ENCODE measurements around the gene SNX3.

Gene SNX3

GRCh38 chr6:108175592-108176279 is 85.1 kb downstream of the SNX3 start:
- DNase-seq = no peak
- Mint-ChIP-seq H3K4me3 (peak overlapping the region; percentile 18), H3K27me3 (peaks cover 79% of the 10 kb centered on the region), H3K9me3 (no peaks in the 10 kb centered on the region), H3K4me1 (peaks cover 18% of the 10 kb centered on the region), H3K27ac (no peak overlapping the region), H3K36me3 (no peaks in the 10 kb centered on the region)
- CTCF ChIA-PET = interaction anchor here (0.8 to 1.7 kb wide), 4 partner anchors 63 to 350 kb away, joined by 3 to 11 read pairs (median 4); no protein-coding TSS in a partner anchor

- Mint-ChIP-seq H3K4me3 (no peak overlapping the region), H3K36me3 (no peaks in the 10 kb centered on the region), H3K27ac (no peak overlapping the region), H3K9me3 (no peaks in the 10 kb centered on the region), H3K27me3 (peaks cover 82% of the 10 kb centered on the region), H3K4me1 (peaks cover 18% of the 10 kb centered on the region)
- DNase-seq = no peak
- CTCF ChIA-PET = interaction anchor here (0.8 to 1.7 kb wide), 4 partner anchors 62 to 350 kb away, joined by 3 to 11 read pairs (median 4); no protein-coding TSS in a partner anchor
Observed at GRCh38 chr6:108175176-108175591, 85.7 kb downstream of the SNX3 start.

- peak; percentile 67 for DNase-seq
- Mint-ChIP-seq H3K4me3 (no peak overlapping the region), H3K27ac (no peak overlapping the region), H3K4me1 (peaks cover 18% of the 10 kb centered on the region), H3K27me3 (peaks cover 83% of the 10 kb centered on the region), H3K36me3 (no peaks in the 10 kb centered on the region), H3K9me3 (no peaks in the 10 kb centered on the region)
- CTCF ChIA-PET = interaction anchor here (1.0 to 1.7 kb wide), 5 partner anchors 14 to 323 kb away, joined by 3 to 11 read pairs (median 3); no protein-coding TSS in a partner anchor
Observed at GRCh38 chr6:108174371-108175175, 86.3 kb downstream of the SNX3 start.

- Mint-ChIP-seq H3K4me1 (peaks cover 32% of the 10 kb centered on the region), H3K27me3 (peaks cover 94% of the 10 kb centered on the region), H3K27ac (no peak overlapping the region), H3K9me3 (no peaks in the 10 kb centered on the region), H3K36me3 (peaks cover 6% of the 10 kb centered on the region), H3K4me3 (no peak overlapping the region)
- DNase-seq = no peak
- CTCF ChIA-PET = interaction anchor here (1.3 kb wide), 1 partner anchor 319 kb away, joined by 4 read pairs; no protein-coding TSS in a partner anchor
Observed at GRCh38 chr6:108171918-108172516, 88.8 kb downstream of the SNX3 start.

- Mint-ChIP-seq H3K4me1 (peaks cover 33% of the 10 kb centered on the region), H3K27me3 (peaks cover 94% of the 10 kb centered on the region), H3K27ac (peak overlapping the region; percentile 60), H3K9me3 (no peaks in the 10 kb centered on the region), H3K36me3 (peaks cover 6% of the 10 kb centered on the region), H3K4me3 (peak overlapping the region; percentile 23)
- CTCF ChIA-PET = interaction anchor here (1.3 kb wide), 1 partner anchor 320 kb away, joined by 4 read pairs; no protein-coding TSS in a partner anchor
- DNase-seq = no peak
Observed at GRCh38 chr6:108171291-108171917, 89.4 kb downstream of the SNX3 start.

- Mint-ChIP-seq H3K9me3 (no peaks in the 10 kb centered on the region), H3K4me3 (peak overlapping the region; percentile 21), H3K27me3 (peaks cover 94% of the 10 kb centered on the region), H3K27ac (peak overlapping the region; percentile 60), H3K4me1 (peaks cover 34% of the 10 kb centered on the region), H3K36me3 (peaks cover 8% of the 10 kb centered on the region)
- CTCF ChIA-PET = no interaction called here
- no peak for DNase-seq
Observed at GRCh38 chr6:108170332-108171290, 90.2 kb downstream of the SNX3 start.

- Mint-ChIP-seq H3K4me3 (no peak overlapping the region), H3K36me3 (peaks cover 12% of the 10 kb centered on the region), H3K4me1 (peaks cover 32% of the 10 kb centered on the region), H3K9me3 (no peaks in the 10 kb centered on the region), H3K27ac (peak overlapping the region; percentile 33), H3K27me3 (peaks cover 94% of the 10 kb centered on the region)
- no peak for DNase-seq
- CTCF ChIA-PET = no interaction called here
Observed at GRCh38 chr6:108169464-108170331, 91.1 kb downstream of the SNX3 start.

- CTCF ChIA-PET = no interaction called here
- DNase-seq = no peak
- Mint-ChIP-seq H3K4me1 (peaks cover 34% of the 10 kb centered on the region), H3K9me3 (no peaks in the 10 kb centered on the region), H3K36me3 (peaks cover 12% of the 10 kb centered on the region), H3K4me3 (no peak overlapping the region), H3K27ac (peak overlapping the region; percentile 33), H3K27me3 (peaks cover 94% of the 10 kb centered on the region)
Observed at GRCh38 chr6:108168501-108169463, 92.1 kb downstream of the SNX3 start.

GRCh38 chr6:108168090-108168463 is 92.8 kb downstream of the SNX3 start:
- CTCF ChIA-PET = no interaction called here
- H3K27me3 Mint-ChIP-seq = peaks cover 100% of the 10 kb centered on the region
- H3K36me3 Mint-ChIP-seq = peaks cover 12% of the 10 kb centered on the region
- no peak for DNase-seq
- no peak overlapping the region for H3K4me3 Mint-ChIP-seq
- H3K27ac Mint-ChIP-seq = no peak overlapping the region
- no peaks in the 10 kb centered on the region for H3K9me3 Mint-ChIP-seq
- H3K4me1 Mint-ChIP-seq = peaks cover 37% of the 10 kb centered on the region

- H3K36me3 Mint-ChIP-seq = peaks cover 12% of the 10 kb centered on the region
- CTCF ChIA-PET = no interaction called here
Observed at GRCh38 chr6:108167449-108168089, 93.3 kb downstream of the SNX3 start.

GRCh38 chr6:108166664-108167448 is 94.0 kb downstream of the SNX3 start:
- DNase-seq = no peak
- Mint-ChIP-seq H3K9me3 (no peaks in the 10 kb centered on the region), H3K27me3 (peaks cover 100% of the 10 kb centered on the region), H3K4me1 (peaks cover 37% of the 10 kb centered on the region), H3K36me3 (peaks cover 12% of the 10 kb centered on the region), H3K27ac (peak overlapping the region; percentile 78), H3K4me3 (peak overlapping the region; percentile 28)
- CTCF ChIA-PET = no interaction called here

More at GRCh38 chr6:108167449-108168089, 93.3 kb downstream of the SNX3 start:
- Mint-ChIP-seq H3K27me3 (peaks cover 100% of the 10 kb centered on the region), H3K9me3 (no peaks in the 10 kb centered on the region), H3K27ac (peak overlapping the region; percentile 78), H3K4me1 (peaks cover 37% of the 10 kb centered on the region), H3K4me3 (peak overlapping the region; percentile 28)
- DNase-seq = no peak
